Esophagus muscularis mucosa (tissue), 3 donors: ENCODE data around the gene RBM20.

Experiments
- POLR2A ChIP-seq: fragments of 450-650 bp; IDR thresholded peaks from one replicate; pipeline ENCODE4 v1.6.1; 2017; ENCODE audit warnings: antibody characterized with exemption, moderate library complexity, mild to moderate bottlenecking, low read depth
- POLR2AphosphoS5 ChIP-seq, 2 donors: sonication (generic); formaldehyde crosslinking; IDR thresholded peaks; one replicate each; pipeline ENCODE4 v1.6.1; 2017; ENCODE audit warnings: antibody characterized with exemption in 2 of 2
- TF ChIP-seq, protein P1 (sequence below), 3 experiments: fragments of 200-600 bp in 2 of 3; fragments of 450-650 bp in 1 of 3; sonication (generic) in 2 of 3; IDR thresholded peaks; one replicate each; pipeline ENCODE4 v1.5.1; 2017 to 2019; ENCODE audit warnings: antibody characterized with exemption in 3 of 3, mild to moderate bottlenecking in 2 of 3, moderate library complexity in 1 of 3

GRCh38 chr10:110709964-110710587 is 65.9 kb downstream of the RBM20 start:
- TF ChIP-seq, protein P1, sequence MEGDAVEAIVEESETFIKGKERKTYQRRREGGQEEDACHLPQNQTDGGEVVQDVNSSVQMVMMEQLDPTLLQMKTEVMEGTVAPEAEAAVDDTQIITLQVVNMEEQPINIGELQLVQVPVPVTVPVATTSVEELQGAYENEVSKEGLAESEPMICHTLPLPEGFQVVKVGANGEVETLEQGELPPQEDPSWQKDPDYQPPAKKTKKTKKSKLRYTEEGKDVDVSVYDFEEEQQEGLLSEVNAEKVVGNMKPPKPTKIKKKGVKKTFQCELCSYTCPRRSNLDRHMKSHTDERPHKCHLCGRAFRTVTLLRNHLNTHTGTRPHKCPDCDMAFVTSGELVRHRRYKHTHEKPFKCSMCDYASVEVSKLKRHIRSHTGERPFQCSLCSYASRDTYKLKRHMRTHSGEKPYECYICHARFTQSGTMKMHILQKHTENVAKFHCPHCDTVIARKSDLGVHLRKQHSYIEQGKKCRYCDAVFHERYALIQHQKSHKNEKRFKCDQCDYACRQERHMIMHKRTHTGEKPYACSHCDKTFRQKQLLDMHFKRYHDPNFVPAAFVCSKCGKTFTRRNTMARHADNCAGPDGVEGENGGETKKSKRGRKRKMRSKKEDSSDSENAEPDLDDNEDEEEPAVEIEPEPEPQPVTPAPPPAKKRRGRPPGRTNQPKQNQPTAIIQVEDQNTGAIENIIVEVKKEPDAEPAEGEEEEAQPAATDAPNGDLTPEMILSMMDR (IDR thresholded peaks at IDR 0.05) = no peak
- TF ChIP-seq POLR2A (no peak), POLR2AphosphoS5 (IDR thresholded peaks at IDR 0.05) (no peak)
